Keratinocyte (primary cell): ENCODE data around the gene CLMN. TPM values are rescaled to one million over a fixed set of nuclear protein-coding genes. Genes with fewer than 3 reads are reported as not detected.

Experiments used
- DNase-seq: peaks from one replicate; pipeline ENCODE4 v3.0.0-alpha.2; 2011; ENCODE audit warnings: low read depth, missing footprints, low spot score
- FAIRE-seq: peaks from 2 replicates; lab custom pipeline; 2011; peaks lifted over from hg19 to GRCh38; lab: Jason Lieb, UNC
- H2AFZ ChIP-seq: 2 replicates; pipeline ENCODE4 v1.6.0; 2012; ENCODE audit warnings: low read length, control low read depth, inconsistent platforms; ENCODE audit not compliant: control insufficient read depth
- H3K27ac ChIP-seq: 2 replicates; pipeline ENCODE4 v1.5.1; 2011; ENCODE audit warnings: low read length; ENCODE audit not compliant: control insufficient read depth, insufficient read depth
- H3K27me3 ChIP-seq: 3 replicates; pipeline ENCODE4 v1.6.0; 2011; ENCODE audit warnings: low read length; ENCODE audit not compliant: control insufficient read depth, insufficient read depth; ENCODE audit errors: extremely low read depth
- H3K36me3 ChIP-seq, 2 experiments: 2 replicates in 1 of 2; 3 replicates in 1 of 2; pipeline ENCODE4 v1.5.1; 2011; ENCODE audit warnings: low read length in 2 of 2, mild to moderate bottlenecking in 1 of 2; ENCODE audit not compliant: control insufficient read depth in 2 of 2, insufficient read depth in 2 of 2; ENCODE audit errors: extremely low read depth in 1 of 2
- H3K4me1 ChIP-seq: 3 replicates; pipeline ENCODE4 v1.5.1; 2011; ENCODE audit warnings: low read length; ENCODE audit not compliant: control insufficient read depth, insufficient read depth; ENCODE audit errors: extremely low read depth
- H3K4me2 ChIP-seq: 3 replicates; pipeline ENCODE4 v1.6.0; 2011; ENCODE audit warnings: low read depth, low read length; ENCODE audit not compliant: control insufficient read depth, insufficient read depth; ENCODE audit errors: extremely low read depth
- H3K4me3 ChIP-seq, 3 experiments: fragments of 200-600 bp in 1 of 3; sonication (generic) in 1 of 3; 2 replicates in 2 of 3; 3 replicates in 1 of 3; pipeline ENCODE4 v1.5.1; 2011 to 2016; ENCODE audit warnings: low read length in 3 of 3, mild to moderate bottlenecking in 3 of 3, control low read depth in 2 of 3, inconsistent platforms in 1 of 3, low read depth in 1 of 3, mixed read lengths in 1 of 3, mixed run types in 1 of 3, moderate library complexity in 1 of 3; ENCODE audit not compliant: control insufficient read depth in 2 of 3, insufficient read depth in 2 of 3; ENCODE audit errors: extremely low read depth in 1 of 3
- H3K79me2 ChIP-seq: 2 replicates; pipeline ENCODE4 v1.6.0; 2012; ENCODE audit warnings: low read length; ENCODE audit not compliant: control insufficient read depth, insufficient read depth
- H3K9ac ChIP-seq: 3 replicates; pipeline ENCODE4 v1.6.0; 2011; ENCODE audit warnings: low read length; ENCODE audit not compliant: control insufficient read depth, insufficient read depth; ENCODE audit errors: extremely low read depth
- H3K9me1 ChIP-seq: 3 replicates; pipeline ENCODE4 v1.6.0; 2011; ENCODE audit warnings: low read length; ENCODE audit not compliant: control insufficient read depth, insufficient read depth; ENCODE audit errors: extremely low read depth
- H3K9me3 ChIP-seq: 2 replicates; pipeline ENCODE4 v1.5.1; 2012; ENCODE audit warnings: low read depth, low read length; ENCODE audit not compliant: control insufficient read depth
- H4K20me1 ChIP-seq: 3 replicates; pipeline ENCODE4 v1.6.0; 2011; ENCODE audit warnings: low read length; ENCODE audit not compliant: control insufficient read depth, insufficient read depth; ENCODE audit errors: extremely low read depth
- CTCF ChIP-seq, 3 experiments: IDR thresholded peaks in 1 of 3; conservative IDR thresholded peaks in 1 of 3; optimal IDR thresholded peaks in 1 of 3; 2 replicates in 2 of 3; 3 replicates in 1 of 3; pipeline versions ENCODE3 to v1.5.1; 2011; ENCODE audit warnings: low read length in 3 of 3, mild to moderate bottlenecking in 3 of 3, moderate library complexity in 2 of 3, control low read depth in 1 of 3, inconsistent platforms in 1 of 3; ENCODE audit not compliant: insufficient read depth in 2 of 3; ENCODE audit errors: extremely low read depth in 1 of 3
- EZH2 ChIP-seq: IDR thresholded peaks from one replicate; pipeline ENCODE4 v1.6.1; 2012; ENCODE audit warnings: inconsistent platforms, mild to moderate bottlenecking, low read length, moderate library complexity
- dilution Hi-C: fragments of 300-500 bp; cut with MboI; formaldehyde crosslinking; loops from one replicate; pipeline ENCODE4 v1.7.0; 2020; ENCODE audit warnings: low sequenced_read_pairs; ENCODE audit not compliant: extremely low pct_ligation_motif_present
- polyA plus RNA-seq, 5 experiments: library from polyadenylated mRNA; depleted of rRNA in 3 of 5; stranded (reverse) in 3 of 5; stranded (forward) in 1 of 5; unstranded in 1 of 5; fragments of >200 nt; gene quantifications; 1 replicate in 1 of 5; 2 replicates in 3 of 5; 3 replicates in 1 of 5; pipeline versions ENCODE4 v1.2.1 to v1.2.3, GENCODE V29; 2011 to 2012; ENCODE audit warnings: missing spikeins in 2 of 5, low read depth in 1 of 5, low replicate concordance in 1 of 5

The CLMN gene
- polyA plus RNA-seq, 1 donor (not counting 4 experiments of a cell fraction or from before 2014, with no cell fraction given), result 6.1 TPM

DNA sequence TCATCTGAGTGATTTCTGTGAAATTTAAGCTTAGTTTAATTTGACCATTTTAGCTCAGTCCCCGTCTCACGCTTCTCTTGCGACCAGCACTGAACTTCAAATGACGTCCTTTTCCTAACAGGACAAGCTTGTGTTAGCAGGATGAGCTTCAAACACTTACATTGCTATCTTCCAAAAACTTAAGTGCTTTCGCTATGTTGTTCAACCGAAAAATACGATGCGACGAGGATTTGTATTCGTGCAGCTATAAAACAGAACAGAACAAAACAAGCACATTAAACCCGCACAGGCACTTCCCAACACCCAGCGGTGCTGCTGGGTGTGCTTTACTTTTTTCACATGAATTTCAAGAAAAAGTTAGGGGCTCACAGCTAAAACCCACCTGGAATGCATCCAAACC lies 98.2 kb downstream of the CLMN start:
- Histone ChIP-seq H3K9ac (no peak overlapping the region), H3K79me2 (no peaks in the 10 kb centered on the region), H2AFZ (no peak overlapping the region), H3K27ac (no peak overlapping the region), H3K9me1 (no peaks in the 10 kb centered on the region), H3K4me1 (no peaks in the 10 kb centered on the region), H4K20me1 (no peaks in the 10 kb centered on the region), H3K27me3 (no peaks in the 10 kb centered on the region), H3K9me3 (no peaks in the 10 kb centered on the region), H3K36me3 (peaks cover 0 to 3% of the 10 kb centered on the region in 2 experiments), H3K4me2 (no peak overlapping the region), H3K4me3 (no peak overlapping the region)
- dilution Hi-C loops, result no loop called here
- DNase-seq, result no peak
- TF ChIP-seq CTCF (optimal IDR thresholded peaks at IDR 0.05 in 1 of 3, IDR thresholded peaks at IDR 0.05 in 1 of 3, conservative IDR thresholded peaks at IDR 0.05 in 1 of 3; ENCODE audit: extremely low read depth in 1 of 3, insufficient read depth in 2 of 3, low read length in 3 of 3) (no peak), EZH2 (no peak)
- FAIRE-seq, result no peak

DNA sequence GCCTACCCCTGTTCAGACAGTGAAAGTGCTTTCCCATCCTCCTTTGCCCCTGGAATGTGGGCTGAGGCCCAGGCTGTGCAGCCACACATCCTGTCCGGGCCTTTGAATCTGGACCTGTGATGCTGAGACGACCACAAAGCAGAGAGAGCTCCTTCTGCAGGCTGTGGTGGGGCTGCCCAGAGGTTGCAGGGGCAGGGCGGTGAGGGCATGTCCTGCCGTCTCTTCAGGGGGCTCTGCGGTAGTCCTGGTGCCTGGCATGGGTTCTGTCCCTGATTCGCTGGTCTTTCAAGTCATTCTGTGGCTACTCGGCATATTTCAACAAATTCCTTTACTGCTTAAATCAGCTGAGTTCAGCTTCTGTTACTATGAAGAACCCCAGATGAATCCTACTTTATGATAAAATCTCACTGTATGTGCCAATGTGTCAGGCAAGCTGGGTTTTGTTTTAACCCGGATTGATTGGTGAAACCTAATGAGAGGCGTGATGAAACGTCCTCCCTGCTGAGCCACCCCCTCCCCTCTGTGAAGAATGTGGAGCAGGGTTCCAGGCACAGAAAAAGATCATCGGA lies 99.0 kb downstream of the CLMN start:
- peaks cover 0 to 3% of the 10 kb centered on the region in 2 experiments for H3K36me3 ChIP-seq
- no peak overlapping the region for H3K4me2 ChIP-seq
- no peak overlapping the region for H2AFZ ChIP-seq
- H3K79me2 ChIP-seq, result no peaks in the 10 kb centered on the region
- H3K27me3 ChIP-seq, result no peaks in the 10 kb centered on the region
- no peaks in the 10 kb centered on the region for H3K9me1 ChIP-seq
- dilution Hi-C loops, result no loop called here
- H3K4me3 ChIP-seq, result no peak overlapping the region
- FAIRE-seq, result no peak
- no peaks in the 10 kb centered on the region for H3K9me3 ChIP-seq
- TF ChIP-seq EZH2 (no peak), CTCF (optimal IDR thresholded peaks at IDR 0.05 in 1 of 3, IDR thresholded peaks at IDR 0.05 in 1 of 3, conservative IDR thresholded peaks at IDR 0.05 in 1 of 3; ENCODE audit: extremely low read depth in 1 of 3, insufficient read depth in 2 of 3, low read length in 3 of 3) (no peak)
- H3K27ac ChIP-seq, result no peak overlapping the region
- no peak overlapping the region for H3K9ac ChIP-seq
- no peaks in the 10 kb centered on the region for H4K20me1 ChIP-seq
- DNase-seq, result no peak
- no peaks in the 10 kb centered on the region for H3K4me1 ChIP-seq
